T-helper 22 cell (primary cell): Measurements from ENCODE around the gene FAM43A.
A peak's percentile ranks its signal among the peaks of the same experiment; 100 is the strongest.

Experiments used
- DNase-seq: peaks from one replicate; pipeline ENCODE4 v3.0.0-alpha.2; 2020; ENCODE audit warnings: low read depth

Gene FAM43A

GRCh38 chr3:194685718-194686413 is at the start of gene FAM43A:
TSS of gene FAM43A (plus strand) at chr3:194685883. CDS start at chr3:194686827, 944 bp downstream.
- DNase-seq, result peak; percentile 25

GRCh38 chr3:194637066-194637465 is 48.6 kb upstream of the FAM43A start:
- DNase-seq, result no peak

DNA sequence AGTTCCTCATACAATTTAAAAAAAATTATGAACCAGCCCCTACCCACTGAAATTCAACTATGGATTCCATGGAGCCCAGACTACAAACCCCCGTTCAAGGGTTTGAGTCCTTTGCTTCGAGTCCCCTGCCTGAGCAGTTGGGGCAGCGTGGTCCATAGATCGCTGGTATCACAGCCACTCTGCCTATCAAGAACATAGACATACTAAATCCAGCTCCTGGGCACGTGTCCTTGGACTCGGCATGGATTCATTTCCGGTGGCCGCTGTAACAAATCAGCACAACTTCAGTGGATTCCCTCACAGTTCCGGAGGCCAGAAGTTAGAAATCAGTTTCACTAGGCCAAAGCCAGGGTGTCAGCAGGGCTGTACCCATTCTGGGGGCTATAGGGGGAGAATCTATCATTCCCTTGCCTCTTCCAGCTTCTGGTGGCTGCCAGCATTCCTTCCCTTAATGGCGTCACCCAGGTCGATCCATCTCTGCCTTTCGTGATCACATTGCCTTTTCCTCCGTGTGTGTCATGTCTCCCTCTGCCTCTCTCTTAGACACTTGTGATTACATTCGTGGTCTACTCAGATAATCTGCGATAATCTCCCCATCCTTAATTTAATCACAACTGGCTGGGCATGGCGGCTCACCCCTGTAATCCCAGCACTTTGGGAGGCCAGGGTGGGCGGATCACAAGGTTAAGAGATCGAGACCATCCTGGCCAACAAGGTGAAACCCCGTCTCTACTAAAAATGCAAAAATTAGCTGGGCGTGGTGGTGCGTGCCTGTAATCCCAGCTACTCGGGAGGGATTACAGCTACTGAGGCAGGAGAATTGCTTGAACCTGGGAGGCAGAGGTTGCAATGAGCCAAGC is 47.9 kb upstream of the FAM43A start:
- no peak for DNase-seq

GRCh38 chr3:194638991-194639605 is 46.6 kb upstream of the FAM43A start:
- DNase-seq, result no peak

DNA sequence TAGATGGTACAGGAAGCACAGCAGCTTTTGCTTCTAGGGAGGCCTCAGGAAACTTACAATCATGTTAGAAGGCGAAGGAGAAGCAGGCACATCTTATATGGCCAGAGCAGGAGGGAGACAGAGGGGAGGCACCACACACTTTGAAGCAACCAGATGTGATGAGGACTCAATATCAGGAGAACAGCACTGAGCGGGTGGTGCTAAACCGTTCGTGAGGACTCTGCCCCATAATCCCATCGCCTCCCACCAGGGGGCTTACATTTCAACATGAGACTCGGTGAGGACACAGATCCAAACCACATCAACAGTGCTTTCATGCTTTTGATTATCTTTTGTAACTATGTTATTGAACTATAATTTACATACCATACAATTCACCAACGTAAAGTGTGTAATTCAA is 44.9 kb upstream of the FAM43A start:
- no peak for DNase-seq

- DNase-seq, result no peak
These were observed 42.9 kb upstream of the FAM43A start for GRCh38 chr3:194642769-194643168.

DNA sequence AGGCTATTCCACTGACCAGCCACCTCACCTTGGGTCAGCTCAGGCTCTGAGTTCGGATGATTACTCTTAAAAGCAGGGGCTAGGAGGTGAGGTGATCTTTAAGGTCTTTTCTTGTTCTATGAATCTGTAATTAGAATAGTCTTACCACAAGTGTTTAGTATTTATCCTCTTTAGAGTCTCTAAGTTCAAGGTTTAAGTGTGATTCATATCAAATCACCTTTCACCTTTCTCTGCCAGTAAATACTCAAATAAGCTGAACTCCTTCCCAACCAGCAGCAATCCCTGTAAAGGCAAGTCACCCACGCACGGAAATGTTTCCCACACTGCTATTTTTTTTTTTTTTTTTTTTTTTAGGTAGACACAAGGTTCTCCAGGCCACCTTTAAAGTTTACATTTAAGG is 37.9 kb upstream of the FAM43A start:
- DNase-seq, result no peak

GRCh38 chr3:194654443-194654842 is 31.2 kb upstream of the FAM43A start:
- no peak for DNase-seq

GRCh38 chr3:194657439-194657838 is 28.2 kb upstream of the FAM43A start:
- no peak for DNase-seq

- DNase-seq, result no peak
These were observed 27.0 kb upstream of the FAM43A start for GRCh38 chr3:194658477-194659242.

- no peak for DNase-seq
These were observed 25.9 kb upstream of the FAM43A start for GRCh38 chr3:194659778-194660177.

GRCh38 chr3:194661374-194661773 is 24.3 kb upstream of the FAM43A start:
- no peak for DNase-seq

GRCh38 chr3:194661946-194662345 is 23.7 kb upstream of the FAM43A start:
- DNase-seq, result no peak

- DNase-seq, result no peak
These were observed 20.8 kb upstream of the FAM43A start for GRCh38 chr3:194664857-194665256.

DNA sequence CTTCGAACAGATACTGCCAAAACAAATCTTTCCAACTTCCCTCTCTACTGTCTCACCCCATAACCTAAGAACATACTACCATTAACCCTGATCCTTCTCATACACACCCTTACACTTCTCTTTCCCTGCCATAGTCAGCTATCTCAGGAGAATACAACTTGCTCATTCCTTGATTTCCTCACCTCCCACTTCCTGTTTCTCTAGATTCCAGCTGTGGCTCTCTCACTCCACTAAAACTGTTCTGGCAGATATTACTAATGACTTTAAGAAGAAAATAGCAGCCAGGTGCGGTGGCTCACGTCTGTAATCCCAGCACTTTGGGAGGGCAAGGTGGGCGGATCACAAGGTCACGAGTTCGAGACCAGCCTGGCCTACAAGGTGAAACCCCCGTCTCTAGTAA is 18.3 kb upstream of the FAM43A start:
- no peak for DNase-seq

DNA sequence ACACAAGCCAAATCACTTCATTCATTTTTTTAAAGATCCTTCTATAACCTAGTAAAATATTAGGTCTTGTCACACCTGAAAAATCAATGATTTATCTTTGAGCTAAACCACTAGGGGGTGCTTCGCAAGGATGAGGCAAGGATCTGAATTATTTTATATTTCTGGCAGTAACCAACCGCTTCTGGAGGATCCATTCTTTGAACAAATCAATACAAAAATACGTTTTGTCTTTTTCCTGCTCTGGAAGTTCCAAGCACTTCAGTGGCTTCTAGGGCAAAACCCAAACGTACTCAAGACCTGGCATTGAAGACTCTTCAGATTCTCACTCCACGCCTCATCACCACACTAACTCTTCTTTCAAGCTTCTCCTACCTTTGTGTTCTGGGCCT is 14.2 kb upstream of the FAM43A start:
- no peak for DNase-seq

DNA sequence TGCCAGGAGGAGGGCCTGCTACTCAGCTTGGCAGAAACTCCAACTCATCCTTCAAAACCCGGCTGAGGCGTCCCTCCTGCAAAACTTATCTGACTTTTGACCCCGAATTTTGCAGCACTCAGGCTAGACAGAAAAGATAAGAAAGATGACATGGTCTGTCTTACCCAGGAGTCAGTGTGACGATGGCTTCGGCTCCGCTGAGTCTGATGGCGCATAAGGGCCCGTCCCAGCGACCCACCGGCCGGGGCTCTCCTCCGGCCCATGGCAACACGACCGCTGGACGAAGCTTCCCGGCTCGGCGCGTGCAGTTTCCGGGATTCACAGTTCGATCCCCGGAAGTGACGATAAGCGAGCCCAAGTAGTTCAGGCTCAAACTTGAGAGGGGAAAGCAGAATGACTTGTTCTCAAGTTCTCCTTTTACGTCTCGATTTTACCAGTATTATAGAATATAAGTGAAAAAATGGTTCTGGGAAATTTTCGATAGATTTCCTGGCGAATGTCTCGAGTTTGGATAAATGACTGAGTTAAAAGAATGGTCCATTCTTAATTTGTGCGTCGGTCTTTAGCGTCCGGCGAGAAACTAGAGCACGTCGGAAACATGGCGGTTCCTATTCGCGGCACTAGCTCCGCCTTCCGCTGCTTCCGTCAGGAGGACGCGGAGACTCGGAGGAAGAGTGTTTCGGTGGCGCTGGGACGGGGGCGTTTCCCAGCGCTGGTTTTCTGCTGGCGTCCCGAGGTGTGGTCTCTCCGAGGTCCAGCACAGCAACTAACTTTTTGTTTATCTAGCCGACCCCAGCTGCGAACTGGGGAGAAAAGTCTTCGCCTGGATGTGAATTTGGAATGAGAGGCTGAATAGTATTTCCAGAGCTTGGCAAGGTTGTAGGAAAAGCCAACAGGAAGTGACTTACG is 13.5 kb upstream of the FAM43A start, which contains the start of gene LSG1:
Gene LSG1, minus strand, starts transcription at position 292 of the 909 bp plus-strand sequence. Its CDS starts 29 bp downstream, at position 263.
- DNase-seq, result peak; percentile 79

GRCh38 chr3:194672876-194673275 is 12.8 kb upstream of the FAM43A start:
- no peak for DNase-seq

GRCh38 chr3:194673761-194674160 is 11.9 kb upstream of the FAM43A start:
- no peak for DNase-seq

- no peak for DNase-seq
These were observed 10.5 kb upstream of the FAM43A start for GRCh38 chr3:194675081-194675640.

DNA sequence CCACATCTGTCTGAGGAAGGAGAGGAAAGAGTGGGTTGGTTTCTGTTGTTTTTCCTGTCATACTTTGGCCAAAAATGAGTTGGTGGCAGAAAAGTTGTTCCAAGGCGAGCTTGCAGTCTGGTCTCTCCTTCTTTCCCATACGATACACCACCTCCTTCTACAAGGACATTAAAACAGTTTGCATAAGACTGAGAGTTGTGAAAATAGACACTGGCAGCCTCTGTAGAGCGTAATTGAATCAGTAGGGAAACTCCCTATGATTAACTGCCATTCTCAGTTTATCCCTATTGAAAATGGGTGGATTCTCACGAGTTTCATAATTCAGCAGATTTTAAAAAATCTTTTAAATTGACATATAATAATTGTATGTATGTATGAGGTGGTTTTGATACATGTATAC is 10.0 kb upstream of the FAM43A start:
- DNase-seq, result no peak
